HepG2 (cell line): Measurements from ENCODE around the gene ANKRA2. TPM values are rescaled to one million over a fixed set of nuclear protein-coding genes. Genes with fewer than 3 reads are reported as not detected.

Experiments
- CAMTA2 ChIP-seq: sonication (generic); formaldehyde crosslinking; IDR thresholded peaks from 2 replicates; pipeline ENCODE4 v1.4.0; 2020; ENCODE audit warnings: mild to moderate bottlenecking, missing genetic modification reagents, borderline replicate concordance
- ELF4 ChIP-seq: sonication (generic); formaldehyde crosslinking; IDR thresholded peaks from 2 replicates; pipeline ENCODE4 v1.5.0; 2020; ENCODE audit warnings: missing genetic modification reagents, mild to moderate bottlenecking, moderate library complexity, borderline replicate concordance
- FOXA1 ChIP-seq, 2 experiments: fragments of 450-650 bp in 1 of 2; sonication (generic) in 1 of 2; formaldehyde crosslinking in 1 of 2; IDR thresholded peaks; 2 replicates each; pipeline versions ENCODE4 v1.4.0 to v1.6.1; 2016 to 2020; ENCODE audit warnings: missing genetic modification reagents in 1 of 2
- MLLT10 ChIP-seq: sonication (generic); formaldehyde crosslinking; IDR thresholded peaks from 2 replicates; pipeline ENCODE4 v1.4.0; 2020; ENCODE audit warnings: missing genetic modification reagents
- NCOR1 ChIP-seq: fragments of 200-600 bp; sonication (generic); IDR thresholded peaks from 2 replicates; pipeline ENCODE4 v1.7.0; 2017; ENCODE audit warnings: antibody characterized with exemption, low read length, borderline replicate concordance
- POLR2G ChIP-seq: fragments of 200-400 bp; formaldehyde crosslinking; IDR thresholded peaks from 2 replicates; pipeline ENCODE4 v1.6.1; 2018; ENCODE audit warnings: mild to moderate bottlenecking, low read depth, low read length, moderate library complexity
- SAP130 ChIP-seq: IDR thresholded peaks from 2 replicates; pipeline ENCODE4 v1.6.1; 2016; ENCODE audit warnings: low read depth
- SCMH1 ChIP-seq: sonication (generic); formaldehyde crosslinking; IDR thresholded peaks from 2 replicates; pipeline ENCODE4 v1.9.0; 2021; ENCODE audit warnings: missing genetic modification reagents, mild to moderate bottlenecking, borderline replicate concordance
- SOX6 ChIP-seq, 2 experiments: fragments of 450-650 bp in 1 of 2; sonication (generic) in 1 of 2; formaldehyde crosslinking in 1 of 2; IDR thresholded peaks; 2 replicates each; pipeline versions ENCODE4 v1.4.0 to v1.6.1; 2017 to 2020; ENCODE audit warnings: antibody characterized with exemption in 1 of 2, mild to moderate bottlenecking in 1 of 2, missing genetic modification reagents in 1 of 2
- SP4 ChIP-seq: sonication (generic); formaldehyde crosslinking; IDR thresholded peaks from 2 replicates; pipeline ENCODE4 v1.8.1; 2023; ENCODE audit warnings: mild to moderate bottlenecking, missing genetic modification reagents
- SSRP1 ChIP-seq: IDR thresholded peaks from 2 replicates; pipeline ENCODE4 v1.6.1; 2016; ENCODE audit warnings: control low read depth
- TGIF2 ChIP-seq: IDR thresholded peaks from 2 replicates; pipeline ENCODE4 v1.6.1; 2016; ENCODE audit warnings: control low read depth, missing compliant biosample characterization
- TOPORS ChIP-seq: sonication (generic); formaldehyde crosslinking; IDR thresholded peaks from 2 replicates; pipeline ENCODE4 v1.8.0; 2023; ENCODE audit warnings: mild to moderate bottlenecking, missing genetic modification reagents
- ZFP62 ChIP-seq: sonication (generic); formaldehyde crosslinking; IDR thresholded peaks from 2 replicates; pipeline ENCODE4 v1.4.0; 2020; ENCODE audit warnings: missing genetic modification reagents
- ZFP82 ChIP-seq: sonication (generic); formaldehyde crosslinking; IDR thresholded peaks from 2 replicates; pipeline ENCODE4 v1.5.1; 2020; ENCODE audit warnings: mild to moderate bottlenecking, missing genetic modification reagents, borderline replicate concordance
- ZMAT3 ChIP-seq: sonication (generic); formaldehyde crosslinking; conservative IDR thresholded peaks from 2 replicates; pipeline ENCODE4 v1.7.0; 2021; ENCODE audit warnings: missing genetic modification reagents
- ZMYM2 ChIP-seq: sonication (generic); formaldehyde crosslinking; IDR thresholded peaks from 2 replicates; pipeline ENCODE4 v1.8.0; 2022; ENCODE audit warnings: mild to moderate bottlenecking, missing genetic modification reagents
- ZNF703 ChIP-seq: sonication (generic); formaldehyde crosslinking; IDR thresholded peaks from 2 replicates; pipeline ENCODE4 v1.5.1; 2020; ENCODE audit warnings: missing genetic modification reagents, mild to moderate bottlenecking, moderate library complexity, borderline replicate concordance
- ZNF737 ChIP-seq: sonication (generic); formaldehyde crosslinking; IDR thresholded peaks from 2 replicates; pipeline ENCODE4 v1.5.0; 2020; ENCODE audit warnings: missing genetic modification reagents, mild to moderate bottlenecking, borderline replicate concordance
- ZNF766 ChIP-seq: sonication (generic); formaldehyde crosslinking; IDR thresholded peaks from 2 replicates; pipeline ENCODE4 v1.5.0; 2020; ENCODE audit warnings: missing genetic modification reagents, borderline replicate concordance
- ZNF780A ChIP-seq: sonication (generic); formaldehyde crosslinking; IDR thresholded peaks from 2 replicates; pipeline ENCODE4 v1.8.0; 2022; ENCODE audit warnings: mild to moderate bottlenecking, missing genetic modification reagents, moderate library complexity
- polyA plus RNA-seq, 8 experiments: library from polyadenylated mRNA; depleted of rRNA in 3 of 8; stranded (reverse) in 7 of 8; unstranded in 1 of 8; fragments of >200 nt; fragmentation: Illumina TruSeq in 4 of 8; extraction: Trizol in 4 of 8; gene quantifications; 2 replicates each; pipeline versions ENCODE4 v1.2.1 to v1.2.3, GENCODE V29; 2011 to 2016; ENCODE audit warnings: low read depth in 4 of 8, missing spikeins in 1 of 8, mixed read lengths in 1 of 8; ENCODE audit not compliant: insufficient read depth in 1 of 8
- total RNA-seq, 5 experiments: library from RNA; depleted of rRNA; stranded (reverse); fragments of >200 nt; fragmentation: Illumina TruSeq; extraction: Trizol; gene quantifications; 2 replicates each; pipeline ENCODE4 v1.2.3, GENCODE V29; 2016; ENCODE audit warnings: low read depth in 1 of 5
- TF ChIP-seq, protein P1 (sequence below): fragments of 450-650 bp; IDR thresholded peaks from 2 replicates; pipeline ENCODE4 v1.6.1; 2017
- TF ChIP-seq, protein P2 (sequence below): sonication (generic); formaldehyde crosslinking; IDR thresholded peaks from 2 replicates; pipeline ENCODE4 v1.5.0; 2020; ENCODE audit warnings: missing genetic modification reagents, mild to moderate bottlenecking, borderline replicate concordance
- TF ChIP-seq, protein P3 (sequence below): sonication (generic); formaldehyde crosslinking; IDR thresholded peaks from 2 replicates; pipeline ENCODE4 v1.4.0; 2020; ENCODE audit warnings: mild to moderate bottlenecking, missing genetic modification reagents, borderline replicate concordance
- TF ChIP-seq, protein P4 (sequence below): sonication (generic); formaldehyde crosslinking; IDR thresholded peaks from 2 replicates; pipeline ENCODE4 v1.8.1; 2023; ENCODE audit warnings: missing genetic modification reagents, mild to moderate bottlenecking, borderline replicate concordance

Gene ANKRA2
- total and polyA plus RNA-seq, 2 of the 13 experiments (the other 11 are each of a cell fraction or from before 2014, with no cell fraction given), result 23.6 to 33.6 TPM

DNA sequence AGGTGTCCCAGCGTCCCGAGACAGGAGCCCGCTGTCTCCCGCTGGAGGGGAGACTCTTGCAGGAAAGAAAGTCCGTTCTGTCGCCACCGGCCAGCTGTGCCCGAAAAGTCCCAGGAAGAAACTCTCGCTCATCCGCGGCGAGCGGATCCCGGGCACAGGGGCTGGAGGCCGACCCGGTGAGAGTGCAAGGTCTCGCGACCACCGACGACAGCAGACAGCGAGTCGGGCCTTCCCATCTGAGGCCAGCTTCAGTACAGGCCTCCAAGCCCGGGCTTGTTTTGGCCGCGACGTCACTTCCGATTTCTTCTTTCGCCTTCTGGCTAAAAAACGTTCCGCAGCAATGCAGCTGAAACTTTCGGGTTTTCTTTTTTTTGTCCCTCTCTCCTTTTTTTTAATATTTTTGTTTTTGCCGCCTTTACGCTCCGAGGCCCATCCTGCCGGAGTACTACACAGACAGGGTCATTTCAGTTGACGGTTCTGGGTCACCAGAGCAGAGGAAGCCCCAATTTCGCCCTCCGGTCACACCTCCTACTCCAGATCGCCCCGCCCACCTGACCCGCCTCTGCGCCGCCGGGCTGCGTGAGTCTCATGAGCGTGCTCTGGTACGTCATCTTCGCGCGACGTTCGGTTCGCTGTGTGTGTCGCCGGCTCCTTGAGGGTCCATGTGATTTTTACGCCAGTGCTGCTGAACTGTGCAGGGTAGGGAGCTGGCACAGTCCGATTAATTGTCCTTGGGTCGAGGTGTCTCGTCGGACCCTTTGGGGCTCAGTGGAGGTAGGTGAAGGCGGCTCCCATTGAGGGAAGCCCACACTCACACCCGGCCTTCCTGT, at the start of gene ANKRA2, which contains the start of gene UTP15 (continued):
- TF ChIP-seq, protein P1, sequence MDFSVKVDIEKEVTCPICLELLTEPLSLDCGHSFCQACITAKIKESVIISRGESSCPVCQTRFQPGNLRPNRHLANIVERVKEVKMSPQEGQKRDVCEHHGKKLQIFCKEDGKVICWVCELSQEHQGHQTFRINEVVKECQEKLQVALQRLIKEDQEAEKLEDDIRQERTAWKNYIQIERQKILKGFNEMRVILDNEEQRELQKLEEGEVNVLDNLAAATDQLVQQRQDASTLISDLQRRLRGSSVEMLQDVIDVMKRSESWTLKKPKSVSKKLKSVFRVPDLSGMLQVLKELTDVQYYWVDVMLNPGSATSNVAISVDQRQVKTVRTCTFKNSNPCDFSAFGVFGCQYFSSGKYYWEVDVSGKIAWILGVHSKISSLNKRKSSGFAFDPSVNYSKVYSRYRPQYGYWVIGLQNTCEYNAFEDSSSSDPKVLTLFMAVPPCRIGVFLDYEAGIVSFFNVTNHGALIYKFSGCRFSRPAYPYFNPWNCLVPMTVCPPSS, result no peak
- TF ChIP-seq POLR2G (peak; percentile 81), ZMYM2 (CRISPR knock-in tag) (no peak), ZFP62 (CRISPR knock-in tag) (no peak), MLLT10 (CRISPR knock-in tag) (no peak), TOPORS (CRISPR knock-in tag) (no peak), ZNF737 (no peak), NCOR1 (peak; percentile 68; the same call in 1 of the 2 replicates), ZNF780A (CRISPR knock-in tag) (no peak), ZMAT3 (no peak), TGIF2 (CRISPR knock-in tag) (peak; percentile 89), ELF4 (CRISPR knock-in tag) (no peak), SAP130 (peak; percentile 100), ZNF766 (CRISPR knock-in tag) (peak; percentile 43; the same call in 1 of the 2 replicates), SCMH1 (CRISPR knock-in tag) (no peak), SOX6 (IDR thresholded peaks at IDR 0.05) (no peak), SOX6 (CRISPR knock-in tag; IDR thresholded peaks at IDR 0.05) (peak; percentile 54), ZNF703 (CRISPR knock-in tag) (no peak; the same call in 1 of the 2 replicates), FOXA1 (IDR thresholded peaks at IDR 0.05) (no peak), FOXA1 (CRISPR knock-in tag; IDR thresholded peaks at IDR 0.05) (0 out of 2 replicates have a peak, but pooled peaks have one; percentile 31), SSRP1 (CRISPR knock-in tag) (no peak), CAMTA2 (CRISPR knock-in tag) (no peak), ZFP82 (CRISPR knock-in tag) (peak; percentile 69; the same call in 1 of the 2 replicates), SP4 (peak; percentile 76)
- TF ChIP-seq, protein P2, sequence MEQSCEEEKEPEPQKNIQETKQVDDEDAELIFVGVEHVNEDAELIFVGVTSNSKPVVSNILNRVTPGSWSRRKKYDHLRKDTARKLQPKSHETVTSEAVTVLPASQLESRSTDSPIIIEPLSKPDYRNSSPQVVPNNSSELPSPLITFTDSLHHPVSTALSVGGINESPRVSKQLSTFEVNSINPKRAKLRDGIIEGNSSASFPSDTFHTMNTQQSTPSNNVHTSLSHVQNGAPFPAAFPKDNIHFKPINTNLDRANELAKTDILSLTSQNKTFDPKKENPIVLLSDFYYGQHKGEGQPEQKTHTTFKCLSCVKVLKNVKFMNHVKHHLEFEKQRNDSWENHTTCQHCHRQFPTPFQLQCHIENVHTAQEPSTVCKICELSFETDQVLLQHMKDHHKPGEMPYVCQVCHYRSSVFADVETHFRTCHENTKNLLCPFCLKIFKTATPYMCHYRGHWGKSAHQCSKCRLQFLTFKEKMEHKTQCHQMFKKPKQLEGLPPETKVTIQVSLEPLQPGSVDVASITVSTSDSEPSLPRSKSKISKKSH, result peak; percentile 21; the same call in 1 of the 2 replicates
- TF ChIP-seq, protein P3, sequence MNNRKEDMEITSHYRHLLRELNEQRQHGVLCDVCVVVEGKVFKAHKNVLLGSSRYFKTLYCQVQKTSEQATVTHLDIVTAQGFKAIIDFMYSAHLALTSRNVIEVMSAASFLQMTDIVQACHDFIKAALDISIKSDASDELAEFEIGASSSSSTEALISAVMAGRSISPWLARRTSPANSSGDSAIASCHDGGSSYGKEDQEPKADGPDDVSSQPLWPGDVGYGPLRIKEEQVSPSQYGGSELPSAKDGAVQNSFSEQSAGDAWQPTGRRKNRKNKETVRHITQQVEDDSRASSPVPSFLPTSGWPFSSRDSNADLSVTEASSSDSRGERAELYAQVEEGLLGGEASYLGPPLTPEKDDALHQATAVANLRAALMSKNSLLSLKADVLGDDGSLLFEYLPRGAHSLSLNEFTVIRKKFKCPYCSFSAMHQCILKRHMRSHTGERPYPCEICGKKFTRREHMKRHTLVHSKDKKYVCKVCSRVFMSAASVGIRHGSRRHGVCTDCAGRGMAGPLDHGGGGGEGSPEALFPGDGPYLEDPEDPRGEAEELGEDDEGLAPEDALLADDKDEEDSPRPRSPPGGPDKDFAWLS (CRISPR knock-in tag), result no peak
- TF ChIP-seq, protein P4, sequence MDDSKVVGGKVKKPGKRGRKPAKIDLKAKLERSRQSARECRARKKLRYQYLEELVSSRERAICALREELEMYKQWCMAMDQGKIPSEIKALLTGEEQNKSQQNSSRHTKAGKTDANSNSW, result no peak
